PC-9 (cell line): ENCODE measurements around the gene VPS50. TPM values are rescaled to one million over a fixed set of nuclear protein-coding genes. Genes with fewer than 3 reads are reported as not detected.

Experiments
- BruUV-seq: library from RNA; stranded (reverse); fragments of 400-500 nt; replicated peaks from 2 replicates; lab custom pipeline; 2021; lab: Mats Ljungman, UMichigan
- CTCF ChIA-PET: fragments of 300-600 bp; sonication (Branson Sonifier 250); formaldehyde crosslinking; loops from one replicate; lab custom pipeline; 2022; ENCODE audit warnings: antibody characterized with exemption; lab: Charles Lee
- POLR2A ChIA-PET: fragments of 300-600 bp; sonication (Branson Sonifier 250); formaldehyde crosslinking; loops from one replicate; lab custom pipeline; 2022; ENCODE audit warnings: antibody characterized with exemption; ENCODE audit not compliant: unreplicated experiment; lab: Charles Lee
- DNase-seq, 2 experiments: peaks; one replicate each; pipeline versions ENCODE4 v3.0.0 to v3.0.0-alpha.2; 2015 to 2022; ENCODE audit warnings: mixed read lengths in 1 of 2
- H2AFZ ChIP-seq: fragments of 200-600 bp; sonication (generic); 2 replicates; pipeline ENCODE4 v1.8.1; 2017; ENCODE audit warnings: antibody characterized with exemption
- H3F3A ChIP-seq: fragments of 200-600 bp; sonication (generic); 2 replicates; pipeline ENCODE4 v1.8.1; 2017; ENCODE audit warnings: antibody characterized with exemption, mild to moderate bottlenecking, low read depth; ENCODE audit not compliant: insufficient read depth
- H3K27ac ChIP-seq: fragments of 200-600 bp; sonication (generic); 2 replicates; pipeline ENCODE4 v1.6.1; 2016; ENCODE audit warnings: mixed run types
- H3K27me3 ChIP-seq: fragments of 200-600 bp; sonication (generic); 2 replicates; pipeline ENCODE4 v1.6.1; 2016; ENCODE audit warnings: low read depth, mixed run types; ENCODE audit not compliant: insufficient read depth
- H3K36me3 ChIP-seq: fragments of 200-600 bp; sonication (generic); 2 replicates; pipeline ENCODE4 v1.6.1; 2016; ENCODE audit warnings: low read depth, mixed run types
- H3K4me1 ChIP-seq: fragments of 200-600 bp; sonication (generic); replicated peaks from 2 replicates; pipeline ENCODE4 v1.6.1; 2016; ENCODE audit warnings: mixed run types; ENCODE audit not compliant: insufficient read depth
- H3K4me2 ChIP-seq: fragments of 200-600 bp; sonication (generic); 2 replicates; pipeline ENCODE4 v1.6.1; 2017; ENCODE audit warnings: mixed run types
- H3K4me3 ChIP-seq: fragments of 200-600 bp; sonication (generic); 2 replicates; pipeline ENCODE4 v1.6.1; 2016; ENCODE audit warnings: mixed run types
- H3K79me2 ChIP-seq: fragments of 200-600 bp; sonication (generic); 2 replicates; pipeline ENCODE4 v1.6.1; 2017; ENCODE audit warnings: low read depth, mixed run types
- H3K9me2 ChIP-seq: fragments of 200-600 bp; sonication (generic); 2 replicates; pipeline ENCODE4 v1.8.1; 2017; ENCODE audit warnings: mild to moderate bottlenecking; ENCODE audit not compliant: insufficient read depth
- H3K9me3 ChIP-seq: fragments of 200-600 bp; sonication (generic); 2 replicates; pipeline ENCODE4 v1.8.1; 2016; ENCODE audit warnings: low read depth; ENCODE audit not compliant: insufficient read depth
- H4K20me1 ChIP-seq: fragments of 200-600 bp; sonication (generic); 2 replicates; pipeline ENCODE4 v1.8.1; 2017; ENCODE audit not compliant: insufficient read depth
- EZH2 ChIP-seq: fragments of 200-600 bp; sonication (generic); IDR thresholded peaks from 2 replicates; pipeline ENCODE4 v1.8.0; 2017; ENCODE audit warnings: antibody characterized with exemption, low read depth
- intact Hi-C: fragments of 100-400 bp; cut with micrococcal nuclease; formaldehyde crosslinking; loops from one replicate; pipeline ENCODE4 v1.10.0; 2022; ENCODE audit not compliant: unreplicated experiment
- total RNA-seq: library from RNA; stranded (reverse); gene quantifications from 2 replicates; pipeline ENCODE4 v1.2.3, GENCODE V29; 2021
- TF ChIP-seq, protein P1 (sequence below): fragments of 200-600 bp; sonication (generic); conservative IDR thresholded peaks from 2 replicates; pipeline ENCODE4 v1.6.1; 2017; ENCODE audit warnings: mixed run types, antibody characterized with exemption, mild to moderate bottlenecking, moderate library complexity

Gene VPS50
- total RNA-seq, 1 experiment from 2014 or later = 32.2 TPM

- intact Hi-C loops = loop anchor here (5.0 to 10.0 kb wide), 3 partner anchors 635 to 1188 kb away; no protein-coding TSS in a partner anchor
- no peak for TF ChIP-seq EZH2
- CTCF ChIA-PET = no interaction called here
Observed at GRCh38 chr7:93249491-93250148, 17.5 kb downstream of the VPS50 start.

DNA sequence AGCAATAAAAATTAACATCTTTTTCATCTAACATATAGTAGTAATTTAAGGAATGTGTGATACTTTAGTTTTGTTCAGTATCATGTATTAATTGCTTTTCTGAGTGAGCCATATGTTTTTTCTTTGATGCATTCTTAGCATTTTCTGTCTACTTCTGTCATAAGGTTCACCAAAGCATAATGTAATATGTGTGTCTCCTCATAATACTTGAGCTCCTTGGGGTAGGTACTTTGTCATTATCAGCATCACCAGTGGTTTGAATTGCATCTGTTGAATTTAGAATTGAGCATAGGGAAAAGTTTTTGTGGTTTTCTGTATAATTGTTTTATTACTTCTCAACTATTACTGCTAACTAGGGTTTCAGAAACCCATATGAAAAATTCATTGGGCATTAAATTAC is 26.5 kb downstream of the VPS50 start:
- Histone ChIP-seq H3K4me2 (no peak overlapping the region), H3K27ac (no peak overlapping the region), H2AFZ (no peak overlapping the region), H3K36me3 (0 out of 2 replicates have a peak, but pooled peaks cover 5% of the 10 kb centered on the region), H3F3A (no peaks in the 10 kb centered on the region), H3K4me3 (no peak overlapping the region), H3K79me2 (no peaks in the 10 kb centered on the region), H3K9me3 (no peaks in the 10 kb centered on the region), H3K27me3 (no peaks in the 10 kb centered on the region), H3K4me1 (no peaks in the 10 kb centered on the region), H3K9me2 (no peaks in the 10 kb centered on the region), H4K20me1 (peaks cover 4% of the 10 kb centered on the region; the same call in 1 of the 2 replicates)
- intact Hi-C loops = no loop called here
- BruUV-seq = no TSS peak
- no peak for DNase-seq
- CTCF ChIA-PET = no interaction called here
- no peak for TF ChIP-seq EZH2
- TF ChIP-seq, protein P1, sequence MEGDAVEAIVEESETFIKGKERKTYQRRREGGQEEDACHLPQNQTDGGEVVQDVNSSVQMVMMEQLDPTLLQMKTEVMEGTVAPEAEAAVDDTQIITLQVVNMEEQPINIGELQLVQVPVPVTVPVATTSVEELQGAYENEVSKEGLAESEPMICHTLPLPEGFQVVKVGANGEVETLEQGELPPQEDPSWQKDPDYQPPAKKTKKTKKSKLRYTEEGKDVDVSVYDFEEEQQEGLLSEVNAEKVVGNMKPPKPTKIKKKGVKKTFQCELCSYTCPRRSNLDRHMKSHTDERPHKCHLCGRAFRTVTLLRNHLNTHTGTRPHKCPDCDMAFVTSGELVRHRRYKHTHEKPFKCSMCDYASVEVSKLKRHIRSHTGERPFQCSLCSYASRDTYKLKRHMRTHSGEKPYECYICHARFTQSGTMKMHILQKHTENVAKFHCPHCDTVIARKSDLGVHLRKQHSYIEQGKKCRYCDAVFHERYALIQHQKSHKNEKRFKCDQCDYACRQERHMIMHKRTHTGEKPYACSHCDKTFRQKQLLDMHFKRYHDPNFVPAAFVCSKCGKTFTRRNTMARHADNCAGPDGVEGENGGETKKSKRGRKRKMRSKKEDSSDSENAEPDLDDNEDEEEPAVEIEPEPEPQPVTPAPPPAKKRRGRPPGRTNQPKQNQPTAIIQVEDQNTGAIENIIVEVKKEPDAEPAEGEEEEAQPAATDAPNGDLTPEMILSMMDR = no peak
- POLR2A ChIA-PET = no interaction called here

More at GRCh38 chr7:93249491-93250148, 17.5 kb downstream of the VPS50 start:
- H3K4me2 ChIP-seq = no peak overlapping the region
- DNase-seq = no peak
- H3K36me3 ChIP-seq = no peaks in the 10 kb centered on the region
- no peaks in the 10 kb centered on the region for H3K9me3 ChIP-seq
- H2AFZ ChIP-seq = no peak overlapping the region
- H4K20me1 ChIP-seq = peaks cover 8% of the 10 kb centered on the region; the same call in 1 of the 2 replicates
- H3K27me3 ChIP-seq = no peaks in the 10 kb centered on the region
- H3K27ac ChIP-seq = no peak overlapping the region
- H3K9me2 ChIP-seq = no peaks in the 10 kb centered on the region
- BruUV-seq = no TSS peak
- no peaks in the 10 kb centered on the region for H3K79me2 ChIP-seq
- no peak overlapping the region for H3K4me3 ChIP-seq
- no peaks in the 10 kb centered on the region for H3F3A ChIP-seq
- POLR2A ChIA-PET = interaction anchor here (0.5 kb wide), 1 partner anchor 322 kb away, joined by 3 read pairs; no protein-coding TSS in a partner anchor
- H3K4me1 ChIP-seq = no peaks in the 10 kb centered on the region

DNA sequence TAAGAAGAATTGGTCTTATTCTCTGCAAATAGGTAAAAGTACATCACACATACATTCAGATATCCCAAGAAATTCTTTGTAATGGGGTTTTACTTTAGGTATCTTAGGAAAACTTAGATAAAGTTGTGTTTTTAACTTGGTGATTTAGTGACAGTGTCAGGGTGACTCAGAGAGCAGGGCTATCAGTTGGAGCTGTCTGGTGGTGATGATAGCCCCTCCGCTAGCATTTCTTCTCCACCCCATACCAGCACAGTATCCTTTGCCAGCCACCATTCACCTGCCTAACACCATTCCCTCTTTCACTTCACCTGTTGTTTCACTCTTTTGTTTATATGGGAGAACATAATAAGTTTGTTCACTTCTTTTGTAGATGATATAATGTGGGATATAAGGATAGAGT is 30.4 kb downstream of the VPS50 start:
- no peaks in the 10 kb centered on the region for H3K9me2 ChIP-seq
- H4K20me1 ChIP-seq = peaks cover 4% of the 10 kb centered on the region; the same call in 1 of the 2 replicates
- TF ChIP-seq EZH2 = no peak
- TF ChIP-seq, protein P1 = no peak
- H3K4me2 ChIP-seq = no peak overlapping the region
- no TSS peak for BruUV-seq
- DNase-seq = no peak
- H2AFZ ChIP-seq = no peak overlapping the region
- H3K27me3 ChIP-seq = no peaks in the 10 kb centered on the region
- intact Hi-C loops = no loop called here
- H3K27ac ChIP-seq = no peak overlapping the region
- no peaks in the 10 kb centered on the region for H3F3A ChIP-seq
- no peak overlapping the region for H3K4me3 ChIP-seq
- H3K9me3 ChIP-seq = no peaks in the 10 kb centered on the region
- H3K4me1 ChIP-seq = no peaks in the 10 kb centered on the region
- no peaks in the 10 kb centered on the region for H3K79me2 ChIP-seq
- H3K36me3 ChIP-seq = 0 out of 2 replicates have a peak, but pooled peaks cover 5% of the 10 kb centered on the region
- ChIA-PET POLR2A (no interaction called here), CTCF (no interaction called here)
